ENCODE measurements around the gene LRRC37A3. TPM values are rescaled to one million over a fixed set of nuclear protein-coding genes. Genes with fewer than 3 reads are reported as not detected.
"Not testable (repeated sequence)": the region's sequence is repeated elsewhere in the genome, so short reads cannot be mapped to it uniquely, and the experiment has no call there.

LRRC37A3 gene
- total RNA-seq, 1 experiment from 2014 or later, result 9.8 TPM

- H3K27me3 ChIP-seq (ENCODE audit: insufficient read depth, low read depth); H3K9me3 ChIP-seq (ENCODE audit: insufficient read depth, low read depth); H3K79me2 ChIP-seq (ENCODE audit: low read depth); H4K20me1 ChIP-seq (ENCODE audit: insufficient read depth); CTCF ChIA-PET; H3K36me3 ChIP-seq (ENCODE audit: low read depth); H3K4me2 ChIP-seq; POLR2A ChIA-PET (ENCODE audit: unreplicated experiment); H3F3A ChIP-seq (ENCODE audit: insufficient read depth, low read depth); H2AFZ ChIP-seq; BruUV-seq (replicated peaks); H3K9me2 ChIP-seq (ENCODE audit: insufficient read depth); intact Hi-C loops (cut with micrococcal nuclease; ENCODE audit: unreplicated experiment); H3K4me3 ChIP-seq; H3K27ac ChIP-seq: not testable (repeated sequence)
- peaks cover 11% of the 10 kb centered on the region; the same call in 1 of the 2 replicates for H3K4me1 ChIP-seq (replicated peaks; ENCODE audit: insufficient read depth)
- DNase-seq, result peak in 1 of 2 experiments; percentile 37
- TF ChIP-seq CTCF (conservative IDR thresholded peaks at IDR 0.05), result peak; percentile 64
Measured at GRCh38 chr17:64847504-64848466, 71.5 kb downstream of the LRRC37A3 start.

GRCh38 chr17:64846892-64847291 is 72.4 kb downstream of the LRRC37A3 start:
- H3K4me3 ChIP-seq; CTCF ChIA-PET; H3K4me2 ChIP-seq; POLR2A ChIA-PET (ENCODE audit: unreplicated experiment); H3F3A ChIP-seq (ENCODE audit: insufficient read depth, low read depth); H3K36me3 ChIP-seq (ENCODE audit: low read depth); H3K9me3 ChIP-seq (ENCODE audit: insufficient read depth, low read depth); H3K27me3 ChIP-seq (ENCODE audit: insufficient read depth, low read depth); H2AFZ ChIP-seq; H3K79me2 ChIP-seq (ENCODE audit: low read depth); intact Hi-C loops (cut with micrococcal nuclease; ENCODE audit: unreplicated experiment); H3K27ac ChIP-seq; H4K20me1 ChIP-seq (ENCODE audit: insufficient read depth); H3K9me2 ChIP-seq (ENCODE audit: insufficient read depth); BruUV-seq (replicated peaks): not testable (repeated sequence)
- H3K4me1 ChIP-seq (replicated peaks; ENCODE audit: insufficient read depth), result peaks cover 11% of the 10 kb centered on the region; the same call in 1 of the 2 replicates
- DNase-seq, result peak in 1 of 2 experiments; percentile 42

- H3K4me3 ChIP-seq; H2AFZ ChIP-seq; H3K9me3 ChIP-seq (ENCODE audit: insufficient read depth, low read depth); H3K27ac ChIP-seq; POLR2A ChIA-PET (ENCODE audit: unreplicated experiment); H3K27me3 ChIP-seq (ENCODE audit: insufficient read depth, low read depth); CTCF ChIA-PET; H3F3A ChIP-seq (ENCODE audit: insufficient read depth, low read depth); H4K20me1 ChIP-seq (ENCODE audit: insufficient read depth); H3K79me2 ChIP-seq (ENCODE audit: low read depth); H3K9me2 ChIP-seq (ENCODE audit: insufficient read depth); BruUV-seq (replicated peaks); intact Hi-C loops (cut with micrococcal nuclease; ENCODE audit: unreplicated experiment); H3K36me3 ChIP-seq (ENCODE audit: low read depth); H3K4me2 ChIP-seq: not testable (repeated sequence)
- H3K4me1 ChIP-seq (replicated peaks; ENCODE audit: insufficient read depth), result peaks cover 11% of the 10 kb centered on the region; the same call in 1 of the 2 replicates
- peak in 1 of 2 experiments; percentile 23 for DNase-seq
Measured at GRCh38 chr17:64843918-64844317, 75.4 kb downstream of the LRRC37A3 start.

- H3K27ac ChIP-seq; H3F3A ChIP-seq (ENCODE audit: insufficient read depth, low read depth); H3K9me2 ChIP-seq (ENCODE audit: insufficient read depth); CTCF ChIA-PET; intact Hi-C loops (cut with micrococcal nuclease; ENCODE audit: unreplicated experiment); H3K36me3 ChIP-seq (ENCODE audit: low read depth); H2AFZ ChIP-seq; H4K20me1 ChIP-seq (ENCODE audit: insufficient read depth); H3K27me3 ChIP-seq (ENCODE audit: insufficient read depth, low read depth); DNase-seq; BruUV-seq (replicated peaks); H3K4me2 ChIP-seq; H3K4me3 ChIP-seq; H3K79me2 ChIP-seq (ENCODE audit: low read depth); POLR2A ChIA-PET (ENCODE audit: unreplicated experiment); H3K9me3 ChIP-seq (ENCODE audit: insufficient read depth, low read depth): not testable (repeated sequence)
- H3K4me1 ChIP-seq (replicated peaks; ENCODE audit: insufficient read depth), result peaks cover 11% of the 10 kb centered on the region; the same call in 1 of the 2 replicates
Measured at GRCh38 chr17:64842900-64843299, 76.4 kb downstream of the LRRC37A3 start.

- H3K79me2 ChIP-seq (ENCODE audit: low read depth); CTCF ChIA-PET; POLR2A ChIA-PET (ENCODE audit: unreplicated experiment): not testable (repeated sequence)
Measured at GRCh38 chr17:64840960-64841359, 78.3 kb downstream of the LRRC37A3 start.

GRCh38 chr17:64838513-64838912 is 80.8 kb downstream of the LRRC37A3 start:
- H3K4me2 ChIP-seq; CTCF ChIA-PET; BruUV-seq (replicated peaks); H3K4me3 ChIP-seq; H2AFZ ChIP-seq; H3K27ac ChIP-seq; H4K20me1 ChIP-seq (ENCODE audit: insufficient read depth); H3K9me3 ChIP-seq (ENCODE audit: insufficient read depth, low read depth); H3K36me3 ChIP-seq (ENCODE audit: low read depth); DNase-seq; H3K27me3 ChIP-seq (ENCODE audit: insufficient read depth, low read depth); H3K9me2 ChIP-seq (ENCODE audit: insufficient read depth); intact Hi-C loops (cut with micrococcal nuclease; ENCODE audit: unreplicated experiment); H3K79me2 ChIP-seq (ENCODE audit: low read depth); POLR2A ChIA-PET (ENCODE audit: unreplicated experiment): not testable (repeated sequence)
- H3K4me1 ChIP-seq (replicated peaks; ENCODE audit: insufficient read depth), result peaks cover 17% of the 10 kb centered on the region
- peaks cover 10% of the 10 kb centered on the region; the same call in 1 of the 2 replicates for H3F3A ChIP-seq (ENCODE audit: insufficient read depth, low read depth)

More at GRCh38 chr17:64840960-64841359, 78.3 kb downstream of the LRRC37A3 start:
- H4K20me1 ChIP-seq (ENCODE audit: insufficient read depth); H3K27me3 ChIP-seq (ENCODE audit: insufficient read depth, low read depth); DNase-seq; H3K9me3 ChIP-seq (ENCODE audit: insufficient read depth, low read depth); H3K27ac ChIP-seq; intact Hi-C loops (cut with micrococcal nuclease; ENCODE audit: unreplicated experiment); BruUV-seq (replicated peaks); H3F3A ChIP-seq (ENCODE audit: insufficient read depth, low read depth); H3K9me2 ChIP-seq (ENCODE audit: insufficient read depth); H3K36me3 ChIP-seq (ENCODE audit: low read depth); H2AFZ ChIP-seq; H3K4me2 ChIP-seq; H3K4me3 ChIP-seq: not testable (repeated sequence)
- peaks cover 14% of the 10 kb centered on the region for H3K4me1 ChIP-seq (replicated peaks; ENCODE audit: insufficient read depth)

Data from PC-9 (cell line).